Duodenal mucosa (tissue), 2 donors: ENCODE data around the gene MED25.

ENCODE experiments used
- H3K27ac ChIP-seq: one replicate; pipeline ENCODE4 v1.7.0; 2013; ENCODE audit warnings: low read depth, low read length
- H3K27me3 ChIP-seq, 2 donors: one replicate each; pipeline ENCODE4 v1.7.0; 2013; ENCODE audit warnings: low read length in 2 of 2, control low read depth in 1 of 2; ENCODE audit not compliant: insufficient read depth in 2 of 2, control insufficient read depth in 1 of 2
- H3K36me3 ChIP-seq, 2 donors: one replicate each; pipeline ENCODE4 v1.7.0; 2013; ENCODE audit warnings: low read length in 2 of 2, control low read depth in 1 of 2; ENCODE audit not compliant: insufficient read depth in 2 of 2, control insufficient read depth in 1 of 2
- H3K4me1 ChIP-seq, 2 donors: one replicate each; pipeline ENCODE4 v1.7.0; 2013; ENCODE audit warnings: low read length in 2 of 2, control low read depth in 1 of 2; ENCODE audit not compliant: insufficient read depth in 2 of 2, control insufficient read depth in 1 of 2
- H3K4me3 ChIP-seq, 2 donors: one replicate each; pipeline ENCODE4 v1.7.0; 2013; ENCODE audit warnings: low read length in 2 of 2, low read depth in 1 of 2
- H3K9ac ChIP-seq, 2 donors: one replicate each; pipeline ENCODE4 v1.7.0; 2013; ENCODE audit warnings: low read length in 2 of 2, low read depth in 1 of 2
- H3K9me3 ChIP-seq, 2 donors: one replicate each; pipeline ENCODE4 v1.7.0; 2013; ENCODE audit warnings: low read length in 2 of 2, control low read depth in 1 of 2; ENCODE audit not compliant: control insufficient read depth in 1 of 2

Gene MED25

DNA sequence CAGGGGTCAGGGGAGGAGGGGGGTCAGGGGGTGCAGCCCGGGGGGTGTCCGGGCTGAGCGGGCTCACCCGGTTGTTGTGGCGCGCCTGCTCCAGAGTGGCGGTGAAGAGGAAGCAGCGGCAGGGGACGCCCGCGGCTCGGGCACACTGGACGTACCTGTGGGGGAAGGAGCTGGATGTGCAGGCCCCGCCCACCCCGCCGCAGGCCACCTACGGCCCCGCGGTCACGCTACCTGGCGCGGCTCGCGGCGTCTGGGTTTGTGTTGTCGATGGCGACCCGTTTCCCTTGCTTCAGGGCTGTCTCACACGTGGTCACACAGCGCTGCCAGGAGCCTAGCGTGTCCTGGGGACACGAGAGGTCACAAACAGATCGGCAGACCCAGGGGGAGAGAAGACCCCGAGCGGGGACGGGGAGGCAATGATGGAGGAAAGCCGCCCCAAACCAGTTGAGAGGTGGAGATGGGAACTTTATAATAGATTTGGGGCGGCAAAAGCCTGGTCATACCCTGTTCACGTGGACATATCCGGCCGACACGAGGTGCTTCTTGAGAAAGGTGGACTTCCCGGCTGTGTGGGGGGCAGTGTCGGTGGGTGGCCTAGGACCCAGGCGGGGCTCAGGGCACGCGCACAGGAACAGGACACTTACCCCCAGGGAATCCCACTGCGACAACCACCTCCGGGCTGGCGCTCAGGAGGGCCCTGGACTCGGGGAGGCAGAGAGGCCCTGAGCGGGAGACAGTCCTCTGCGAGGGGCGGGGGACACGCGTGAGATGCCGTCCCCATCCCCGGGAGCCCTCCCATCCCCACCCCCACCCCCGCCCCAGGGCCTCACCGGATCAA is 43.7 kb downstream of the MED25 start:
- no peak overlapping the region for H3K4me3 ChIP-seq
- no peak overlapping the region for H3K27ac ChIP-seq
- peaks cover 24 to 59% of the 10 kb centered on the region in 2 donors for H3K36me3 ChIP-seq
- no peak overlapping the region for H3K9ac ChIP-seq
- H3K27me3 ChIP-seq: no peaks in the 10 kb centered on the region
- peaks cover 18 to 22% of the 10 kb centered on the region in 2 donors for H3K4me1 ChIP-seq
- H3K9me3 ChIP-seq: no peaks in the 10 kb centered on the region

GRCh38 chr19:49862391-49863253 is 44.5 kb downstream of the MED25 start:
- Histone ChIP-seq H3K4me3 (no peak overlapping the region), H3K36me3 (peaks cover 24 to 51% of the 10 kb centered on the region in 2 donors), H3K4me1 (peaks cover 18 to 22% of the 10 kb centered on the region in 2 donors), H3K9ac (no peak overlapping the region), H3K9me3 (no peaks in the 10 kb centered on the region), H3K27ac (no peak overlapping the region), H3K27me3 (no peaks in the 10 kb centered on the region)

DNA sequence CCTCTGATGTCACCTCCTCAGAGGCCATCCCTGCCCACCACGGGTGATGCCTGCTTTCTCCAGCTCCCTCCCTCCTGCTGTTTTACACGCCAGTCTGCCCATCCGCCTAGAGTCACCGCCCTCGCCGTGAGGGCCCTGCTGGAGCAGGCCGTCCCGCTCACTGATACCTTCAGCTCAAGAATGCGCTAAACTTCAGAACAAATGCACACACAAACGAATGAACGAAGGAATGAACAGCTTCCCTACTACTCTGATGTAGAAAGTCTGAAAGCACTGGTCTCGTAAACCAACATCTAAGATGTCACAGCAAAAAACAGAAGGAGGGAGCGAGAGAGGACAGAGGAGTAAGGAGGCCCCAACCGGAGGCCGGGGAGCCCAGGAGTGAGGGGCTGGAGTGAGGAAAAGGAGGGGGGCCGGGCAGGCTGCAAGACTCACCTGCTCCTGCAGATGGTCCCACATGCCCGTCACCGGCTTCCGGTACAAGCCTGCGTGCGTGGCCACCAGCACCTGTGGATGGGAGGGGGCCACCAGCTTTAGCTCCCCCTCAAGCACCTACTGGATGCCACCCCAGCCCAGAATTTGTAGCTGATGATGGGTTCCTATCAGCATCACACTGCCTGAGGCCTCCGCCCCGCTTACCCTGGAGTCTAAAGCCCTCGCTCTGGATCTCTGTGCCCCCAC is 45.3 kb downstream of the MED25 start:
- peaks cover 22% of the 10 kb centered on the region in 2 donors for H3K4me1 ChIP-seq
- H3K27me3 ChIP-seq: no peaks in the 10 kb centered on the region
- no peak overlapping the region for H3K4me3 ChIP-seq
- H3K27ac ChIP-seq: no peak overlapping the region
- no peak overlapping the region for H3K9ac ChIP-seq
- peaks cover 24 to 43% of the 10 kb centered on the region in 2 donors for H3K36me3 ChIP-seq
- no peaks in the 10 kb centered on the region for H3K9me3 ChIP-seq

GRCh38 chr19:49863935-49864320 is 45.8 kb downstream of the MED25 start:
- Histone ChIP-seq H3K36me3 (peaks cover 24 to 38% of the 10 kb centered on the region in 2 donors), H3K27me3 (no peaks in the 10 kb centered on the region), H3K4me1 (peaks cover 22 to 27% of the 10 kb centered on the region in 2 donors), H3K9me3 (no peaks in the 10 kb centered on the region), H3K27ac (no peak overlapping the region), H3K9ac (no peak overlapping the region), H3K4me3 (no peak overlapping the region)

GRCh38 chr19:49864890-49865289 is 46.8 kb downstream of the MED25 start:
- H3K9me3 ChIP-seq: no peaks in the 10 kb centered on the region
- no peak overlapping the region for H3K27ac ChIP-seq
- peaks cover 19 to 33% of the 10 kb centered on the region in 2 donors for H3K36me3 ChIP-seq
- H3K27me3 ChIP-seq: no peaks in the 10 kb centered on the region
- H3K4me3 ChIP-seq: peak overlapping the region in 1 of 2 donors; percentile 17
- H3K4me1 ChIP-seq: peaks cover 22 to 31% of the 10 kb centered on the region in 2 donors
- H3K9ac ChIP-seq: no peak overlapping the region

DNA sequence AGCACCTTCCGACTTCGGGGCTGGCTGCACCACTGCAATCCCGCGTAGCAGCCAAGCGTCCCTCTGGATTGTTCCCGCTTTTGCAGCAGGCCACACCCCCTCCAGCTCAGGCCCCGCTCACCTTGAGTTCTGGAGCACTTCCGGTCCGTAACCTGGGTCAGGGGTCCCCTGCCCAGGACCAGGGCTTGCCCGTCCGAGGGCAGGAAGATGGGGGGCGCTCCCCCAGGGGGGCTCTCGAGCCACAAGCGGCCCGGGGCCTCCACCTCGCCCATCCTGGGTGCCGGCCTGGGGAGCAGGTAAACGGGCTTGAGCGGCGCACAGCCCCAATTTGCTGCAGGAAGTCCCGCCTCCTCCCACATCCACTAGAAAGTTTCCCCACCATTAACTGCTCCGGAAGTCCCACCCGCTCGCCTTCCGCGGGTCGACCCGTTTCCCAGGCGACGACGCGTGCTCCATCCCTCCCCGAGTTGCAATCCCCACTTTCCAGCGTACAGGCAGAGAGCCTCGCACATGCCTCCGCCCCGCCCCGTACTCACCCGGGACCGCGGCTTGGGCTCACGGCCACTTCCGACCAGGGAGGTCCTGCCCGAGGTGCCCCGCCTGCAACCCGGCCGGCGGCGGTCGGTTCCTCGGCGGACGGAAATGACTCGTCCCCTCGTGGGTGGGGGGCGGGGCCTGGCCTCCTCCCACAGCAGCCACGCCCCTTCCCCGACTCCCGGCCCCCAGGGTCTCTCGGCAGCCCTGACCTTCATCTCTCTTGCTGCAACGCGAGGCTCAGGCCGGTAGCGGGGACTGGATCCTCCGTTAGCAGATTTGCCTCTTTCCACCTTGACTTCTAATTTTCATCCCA is 49.1 kb downstream of the MED25 start, which contains the start of gene PNKP:
PNKP (minus strand) TSS at position 644 of the 850 bp plus-strand sequence; CDS start at position 272, 372 bp downstream.
- Histone ChIP-seq H3K4me3 (peak within 1 kb of the TSS; percentile 69 to 97), H3K9me3 (no peaks in the 10 kb centered on the region), H3K36me3 (peaks cover 13 to 21% of the 10 kb centered on the region in 2 donors), H3K4me1 (peaks cover 34 to 45% of the 10 kb centered on the region in 2 donors), H3K27ac (peak within 1 kb of the TSS; percentile 95), H3K27me3 (no peaks in the 10 kb centered on the region), H3K9ac (peak within 1 kb of the TSS; percentile 68 to 78)

DNA sequence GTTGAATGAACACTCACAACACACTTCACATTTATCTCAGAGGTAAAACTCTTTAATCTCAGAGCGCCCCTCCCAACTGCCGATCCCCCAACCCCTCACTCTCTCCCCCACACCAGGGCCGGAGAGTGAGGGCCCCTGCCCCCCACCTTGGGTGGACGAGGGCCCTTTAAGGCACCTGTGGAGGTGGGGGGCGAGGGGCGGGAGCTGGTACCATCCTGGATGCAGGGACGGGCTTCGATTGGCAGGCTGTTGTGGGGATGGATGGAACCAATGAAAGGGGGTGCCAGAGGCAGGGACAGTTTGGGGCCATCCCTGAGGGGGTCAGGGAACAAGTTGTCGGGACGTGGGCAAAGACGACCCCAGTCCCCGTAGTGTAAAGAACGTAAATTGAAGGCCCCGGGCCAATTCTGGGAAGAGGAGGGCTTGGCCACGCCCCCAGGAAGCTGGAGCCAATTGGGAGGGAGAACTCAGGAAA is 51.0 kb downstream of the MED25 start:
- peak overlapping the region; percentile 23 to 57 for H3K9ac ChIP-seq
- H3K9me3 ChIP-seq: no peaks in the 10 kb centered on the region
- H3K27me3 ChIP-seq: no peaks in the 10 kb centered on the region
- H3K36me3 ChIP-seq: peaks cover 8 to 9% of the 10 kb centered on the region in 2 donors
- peak overlapping the region; percentile 53 for H3K27ac ChIP-seq
- peak overlapping the region; percentile 50 to 60 for H3K4me3 ChIP-seq
- H3K4me1 ChIP-seq: peaks cover 34 to 45% of the 10 kb centered on the region in 2 donors

- Histone ChIP-seq H3K4me1 (peaks cover 33 to 45% of the 10 kb centered on the region in 2 donors), H3K4me3 (peak overlapping the region; percentile 86 to 92)
These were observed 51.6 kb downstream of the MED25 start for GRCh38 chr19:49869484-49870308.

More at GRCh38 chr19:49869484-49870308, 51.6 kb downstream of the MED25 start:
- H3K9me3 ChIP-seq: no peaks in the 10 kb centered on the region
- peaks cover 2 to 8% of the 10 kb centered on the region in 2 donors for H3K36me3 ChIP-seq
- H3K27me3 ChIP-seq: no peaks in the 10 kb centered on the region
- peak overlapping the region; percentile 89 to 98 for H3K9ac ChIP-seq
- peak overlapping the region; percentile 95 for H3K27ac ChIP-seq
